ENCODE results near the gene SINHCAF.

GRCh38 chr12:31233061-31233730, 92.8 kb downstream of the SINHCAF start:
- TF ChIP-seq KDM1A (IDR thresholded peaks at IDR 0.05; ENCODE audit: borderline replicate concordance, low read length): no peak
- no peak for TF ChIP-seq CTCF (IDR thresholded peaks at IDR 0.05; ENCODE audit: control extremely low read depth in 1 of 3, insufficient read depth in 1 of 3, low read depth in 1 of 3, low read length in 3 of 3)
- TF ChIP-seq TCF12 (IDR thresholded peaks at IDR 0.05; ENCODE audit: low read depth, low read length): no peak
- no peak for TF ChIP-seq FOSL1 (IDR thresholded peaks at IDR 0.05; ENCODE audit: insufficient read depth, low read depth, low read length)
- TF ChIP-seq POLR2A (IDR thresholded peaks at IDR 0.05; ENCODE audit: control extremely low read depth in 1 of 2, low read depth in 2 of 2, low read length in 2 of 2): no peak
- no peak for TF ChIP-seq PHF8 (conservative IDR thresholded peaks at IDR 0.05; ENCODE audit: low read depth, low read length)
- TF ChIP-seq GTF2F1 (IDR thresholded peaks at IDR 0.05; ENCODE audit: borderline replicate concordance, low read depth, low read length): no peak
- no peak for TF ChIP-seq HDAC2 (IDR thresholded peaks at IDR 0.05; ENCODE audit: borderline replicate concordance in 1 of 2, low read depth in 2 of 2, low read length in 2 of 2)
